ENCODE results near the gene ZSWIM6.

ZSWIM6 gene

DNA sequence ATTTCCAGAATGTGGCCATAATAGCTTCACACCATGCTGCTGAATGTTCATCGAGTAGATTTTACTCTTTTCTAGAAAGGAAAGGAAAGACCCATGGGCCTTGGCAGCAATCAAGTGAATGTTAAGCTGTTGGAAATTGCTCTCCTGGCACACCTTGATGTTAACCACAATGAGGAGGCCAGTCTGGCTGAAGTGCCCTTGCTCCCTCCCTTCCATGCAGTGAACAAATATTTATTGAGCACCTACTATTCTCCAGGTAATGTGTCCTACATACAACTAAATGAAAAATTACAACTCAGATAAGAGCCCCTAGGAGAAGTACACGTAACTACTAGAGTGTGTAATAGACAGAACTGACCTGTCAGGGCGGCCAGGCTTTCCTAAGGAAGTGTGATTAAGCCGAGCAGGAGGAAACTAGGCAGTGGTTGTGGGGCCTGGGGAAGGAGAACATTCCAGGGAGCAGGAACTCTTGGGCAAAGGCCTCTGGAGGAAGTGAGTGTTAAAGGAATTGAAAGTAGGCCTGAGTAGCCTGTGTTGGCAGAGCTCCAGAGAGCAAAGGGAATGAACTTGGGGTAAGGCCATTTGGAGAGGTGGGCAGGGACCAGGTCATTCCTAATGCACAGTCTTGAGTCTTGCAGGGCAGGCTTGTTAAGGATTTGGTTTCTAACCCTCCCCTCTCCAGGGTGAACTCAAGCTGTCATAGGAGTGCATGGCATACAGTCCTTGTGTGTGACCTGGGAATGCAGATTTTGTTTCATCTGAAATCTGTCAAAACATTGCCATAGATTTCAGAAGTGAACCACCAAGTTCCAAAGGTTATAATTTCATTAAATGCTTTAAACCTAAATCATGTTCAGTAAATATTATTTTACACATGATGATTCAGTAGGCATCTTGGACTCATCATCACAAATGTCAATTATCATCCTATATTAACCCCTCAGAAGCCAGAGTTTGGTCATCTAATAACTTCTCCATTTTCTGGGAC lies 9.0 kb upstream of the ZSWIM6 start:
- H3K4me3 ChIP-seq (ENCODE audit: low read length): no peak overlapping the region
- no peak for TF ChIP-seq CTCF (IDR thresholded peaks at IDR 0.05; ENCODE audit: insufficient read depth, low read depth, low read length, missing control alignments)
- DNase-seq (ENCODE audit: low read depth): peak; percentile 79

- no peak for TF ChIP-seq CTCF (IDR thresholded peaks at IDR 0.05; ENCODE audit: insufficient read depth, low read depth, low read length, missing control alignments)
- H3K4me3 ChIP-seq (ENCODE audit: low read length): no peak overlapping the region
- peak; percentile 81 for DNase-seq (ENCODE audit: low read depth)
These were observed 4.0 kb upstream of the ZSWIM6 start for GRCh38 chr5:61327760-61328753.

GRCh38 chr5:61328791-61329549 lies 3.1 kb upstream of the ZSWIM6 start:
- no peak for DNase-seq (ENCODE audit: low read depth)
- no peak overlapping the region for H3K4me3 ChIP-seq (ENCODE audit: low read length)
- TF ChIP-seq CTCF (IDR thresholded peaks at IDR 0.05; ENCODE audit: insufficient read depth, low read depth, low read length, missing control alignments): no peak

- TF ChIP-seq CTCF (IDR thresholded peaks at IDR 0.05; ENCODE audit: insufficient read depth, low read depth, low read length, missing control alignments): no peak
- H3K4me3 ChIP-seq (ENCODE audit: low read length): peak overlapping the region; percentile 1
These were observed 2.4 kb upstream of the ZSWIM6 start for GRCh38 chr5:61329550-61330128.

DNA sequence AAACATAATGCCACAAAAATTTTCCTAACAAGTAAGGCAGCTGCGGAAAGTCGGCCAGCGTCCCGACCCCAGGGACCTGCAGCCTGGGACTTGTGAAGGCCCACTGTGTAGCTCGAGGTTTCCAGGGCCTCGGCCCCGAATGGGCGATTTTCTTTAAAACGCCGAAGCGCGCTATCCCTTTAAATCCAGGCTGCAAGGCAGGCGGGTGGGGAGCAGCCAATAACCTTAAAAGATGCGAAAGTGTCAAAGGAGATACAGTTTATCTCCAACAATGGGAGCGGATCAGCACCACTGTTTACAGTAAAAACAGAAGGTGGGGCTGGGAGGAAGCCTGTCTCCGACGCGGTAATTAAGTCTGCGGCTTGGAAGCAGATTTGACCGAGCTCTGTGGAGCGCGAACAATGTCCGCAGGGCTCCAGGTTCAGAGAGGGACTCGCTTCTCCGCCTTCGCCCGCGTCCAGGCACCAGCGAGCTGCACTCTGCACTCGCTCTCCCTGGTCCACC lies 1.7 kb upstream of the ZSWIM6 start:
- peak overlapping the region; percentile 67 for H3K4me3 ChIP-seq (ENCODE audit: low read length)
- TF ChIP-seq CTCF (IDR thresholded peaks at IDR 0.05; ENCODE audit: insufficient read depth, low read depth, low read length, missing control alignments): no peak
- peak; percentile 66 for DNase-seq (ENCODE audit: low read depth)

More at GRCh38 chr5:61329550-61330128, 2.4 kb upstream of the ZSWIM6 start:
- no peak for DNase-seq (ENCODE audit: low read depth)
